Kidney epithelial cell (primary cell): ENCODE data around the gene TINCR. TPM values are rescaled to one million over a fixed set of nuclear protein-coding genes. Genes with fewer than 3 reads are reported as not detected.

Experiments used
- DNase-seq: peaks from one replicate; pipeline ENCODE4 v3.0.0-alpha.2; 2010; ENCODE audit warnings: low read depth
- H3K27me3 ChIP-seq: 2 replicates; pipeline ENCODE4 v1.6.0; 2011; ENCODE audit warnings: low read length; ENCODE audit not compliant: control insufficient read depth, insufficient read depth
- H3K36me3 ChIP-seq: 2 replicates; pipeline ENCODE4 v1.5.1; 2011; ENCODE audit warnings: low read length; ENCODE audit not compliant: control insufficient read depth, insufficient read depth
- H3K4me3 ChIP-seq: 2 replicates; pipeline ENCODE4 v1.5.1; 2011; ENCODE audit warnings: low read depth, mild to moderate bottlenecking, control low read depth, low read length
- total RNA-seq: library from RNA; depleted of rRNA; stranded (reverse); fragments of >200 nt; gene quantifications from 2 replicates; pipeline ENCODE4 v1.2.3, GENCODE V29; 2015
- TF ChIP-seq, protein P1 (sequence below): IDR thresholded peaks from 2 replicates; pipeline ENCODE4 v1.5.1; 2011; ENCODE audit warnings: mild to moderate bottlenecking, moderate library complexity, low read length, control low read depth, inconsistent platforms; ENCODE audit not compliant: insufficient read depth, poor library complexity, severe bottlenecking

Gene TINCR
- total RNA-seq, 1 donor from 2014 or later, result 1.0 TPM

DNA sequence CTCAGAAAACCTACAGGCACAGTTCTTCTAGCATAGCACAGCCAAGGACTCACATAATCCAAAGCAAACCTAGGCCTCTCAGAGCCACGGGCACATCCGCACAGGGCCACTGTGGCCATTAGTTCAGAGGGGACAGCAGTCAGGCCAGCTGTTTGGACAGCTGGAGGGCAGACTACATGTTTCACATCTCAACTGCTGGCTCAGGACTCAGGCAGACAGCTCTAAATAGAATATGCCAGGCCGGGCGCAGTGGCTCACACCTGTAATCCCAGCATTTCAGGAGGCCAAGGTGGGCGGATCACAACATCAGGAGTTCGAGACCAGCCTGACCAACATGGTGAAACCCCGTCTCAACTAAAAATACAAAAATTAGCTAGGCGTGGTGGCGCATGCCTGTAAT lies 28.0 kb upstream of the TINCR start:
- Histone ChIP-seq H3K27me3 (no peaks in the 10 kb centered on the region), H3K4me3 (no peak overlapping the region), H3K36me3 (peaks cover 6% of the 10 kb centered on the region)
- no peak for DNase-seq
- TF ChIP-seq, protein P1, sequence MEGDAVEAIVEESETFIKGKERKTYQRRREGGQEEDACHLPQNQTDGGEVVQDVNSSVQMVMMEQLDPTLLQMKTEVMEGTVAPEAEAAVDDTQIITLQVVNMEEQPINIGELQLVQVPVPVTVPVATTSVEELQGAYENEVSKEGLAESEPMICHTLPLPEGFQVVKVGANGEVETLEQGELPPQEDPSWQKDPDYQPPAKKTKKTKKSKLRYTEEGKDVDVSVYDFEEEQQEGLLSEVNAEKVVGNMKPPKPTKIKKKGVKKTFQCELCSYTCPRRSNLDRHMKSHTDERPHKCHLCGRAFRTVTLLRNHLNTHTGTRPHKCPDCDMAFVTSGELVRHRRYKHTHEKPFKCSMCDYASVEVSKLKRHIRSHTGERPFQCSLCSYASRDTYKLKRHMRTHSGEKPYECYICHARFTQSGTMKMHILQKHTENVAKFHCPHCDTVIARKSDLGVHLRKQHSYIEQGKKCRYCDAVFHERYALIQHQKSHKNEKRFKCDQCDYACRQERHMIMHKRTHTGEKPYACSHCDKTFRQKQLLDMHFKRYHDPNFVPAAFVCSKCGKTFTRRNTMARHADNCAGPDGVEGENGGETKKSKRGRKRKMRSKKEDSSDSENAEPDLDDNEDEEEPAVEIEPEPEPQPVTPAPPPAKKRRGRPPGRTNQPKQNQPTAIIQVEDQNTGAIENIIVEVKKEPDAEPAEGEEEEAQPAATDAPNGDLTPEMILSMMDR, result no peak

DNA sequence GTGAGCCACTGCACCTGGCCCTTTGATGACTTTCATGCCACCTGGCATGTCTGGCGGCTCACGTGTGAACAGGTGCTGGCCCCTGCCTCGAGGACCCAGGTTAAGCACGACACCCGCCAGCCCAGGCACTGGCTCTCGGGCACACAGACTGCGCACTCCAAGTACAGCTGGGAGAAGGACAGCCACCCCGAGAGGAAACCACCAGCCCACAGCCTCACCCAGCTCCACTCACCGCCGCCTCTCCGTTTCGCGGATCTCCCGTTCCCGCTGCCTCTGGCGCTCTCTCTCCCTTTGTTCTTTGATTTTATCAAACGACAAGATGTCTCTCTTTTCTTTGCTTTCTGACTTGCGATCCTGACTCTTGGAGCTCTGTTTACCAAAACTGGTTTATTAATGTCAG lies 27.4 kb upstream of the TINCR start:
- Histone ChIP-seq H3K4me3 (no peak overlapping the region), H3K36me3 (peaks cover 6% of the 10 kb centered on the region), H3K27me3 (no peaks in the 10 kb centered on the region)
- DNase-seq, result no peak
- TF ChIP-seq, protein P1, result no peak

DNA sequence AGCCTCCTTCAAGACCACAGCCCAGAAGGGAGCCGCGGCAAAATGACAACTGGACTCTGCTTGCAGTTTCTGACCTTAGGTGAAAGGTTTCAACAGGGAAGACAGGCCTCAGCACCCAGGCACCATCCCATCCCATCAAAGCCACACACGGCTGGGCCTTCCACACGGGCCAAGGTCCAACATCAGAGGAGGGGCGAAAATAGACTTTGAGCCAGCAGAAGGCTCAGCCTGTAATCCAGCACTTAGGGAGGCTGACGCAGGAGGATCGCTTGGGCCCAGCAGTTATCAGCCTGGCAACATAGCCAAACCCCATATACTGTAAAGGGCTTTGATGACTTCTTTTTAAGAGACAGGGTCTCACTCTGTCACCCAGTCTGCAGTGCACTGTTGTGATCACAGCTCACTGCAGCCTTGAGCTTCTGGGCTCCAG lies 26.8 kb upstream of the TINCR start:
- Histone ChIP-seq H3K27me3 (no peaks in the 10 kb centered on the region), H3K36me3 (peaks cover 4% of the 10 kb centered on the region), H3K4me3 (no peak overlapping the region)
- DNase-seq, result no peak
- TF ChIP-seq, protein P1, result no peak

DNA sequence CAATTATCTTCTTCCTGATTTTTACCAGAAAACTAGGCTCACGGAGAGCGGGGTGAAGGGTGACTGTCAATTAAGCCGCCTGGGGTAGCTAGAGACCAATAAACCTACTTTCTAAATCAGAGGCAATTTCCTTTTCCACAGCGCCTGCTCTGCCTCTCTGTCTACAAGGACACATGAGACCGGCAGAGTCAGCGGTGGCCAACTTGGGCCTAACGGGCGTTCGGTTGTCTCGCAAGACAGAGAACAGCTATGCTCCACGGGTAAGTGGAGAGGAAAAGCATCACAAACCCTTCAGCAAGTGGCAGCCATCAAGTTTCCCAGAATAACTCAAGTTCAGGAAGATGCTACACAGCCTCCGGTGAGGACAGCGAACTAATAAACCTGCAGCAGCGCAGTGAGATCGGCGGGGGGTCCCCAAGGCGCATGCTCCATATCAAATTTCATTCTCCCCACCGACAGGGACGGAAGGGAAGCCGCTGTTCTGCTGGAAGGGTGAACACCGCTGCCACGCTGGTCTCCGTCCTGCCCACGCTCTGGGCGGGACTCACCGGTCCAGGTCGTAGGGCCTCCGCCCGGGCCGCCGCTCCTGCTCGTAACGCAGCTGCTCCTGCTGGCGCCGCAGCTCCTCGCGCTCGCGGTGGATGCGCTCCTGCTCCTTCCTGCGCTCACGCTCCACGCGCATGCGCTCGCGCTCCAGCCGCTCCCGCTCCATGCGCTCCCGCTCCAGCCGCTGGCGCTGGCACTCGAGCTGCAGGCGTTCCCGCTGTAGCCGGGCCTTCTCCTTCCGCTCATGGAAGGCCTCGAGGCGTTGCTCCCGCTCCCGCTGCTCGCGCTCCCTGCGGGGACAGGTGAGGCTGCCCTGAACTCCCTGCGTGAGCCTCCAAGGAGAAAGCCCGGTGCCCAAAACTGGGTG lies 25.8 kb upstream of the TINCR start:
- no peak overlapping the region for H3K4me3 ChIP-seq
- no peak for DNase-seq
- H3K27me3 ChIP-seq, result no peaks in the 10 kb centered on the region
- TF ChIP-seq, protein P1, result no peak
- H3K36me3 ChIP-seq, result peaks cover 4% of the 10 kb centered on the region

DNA sequence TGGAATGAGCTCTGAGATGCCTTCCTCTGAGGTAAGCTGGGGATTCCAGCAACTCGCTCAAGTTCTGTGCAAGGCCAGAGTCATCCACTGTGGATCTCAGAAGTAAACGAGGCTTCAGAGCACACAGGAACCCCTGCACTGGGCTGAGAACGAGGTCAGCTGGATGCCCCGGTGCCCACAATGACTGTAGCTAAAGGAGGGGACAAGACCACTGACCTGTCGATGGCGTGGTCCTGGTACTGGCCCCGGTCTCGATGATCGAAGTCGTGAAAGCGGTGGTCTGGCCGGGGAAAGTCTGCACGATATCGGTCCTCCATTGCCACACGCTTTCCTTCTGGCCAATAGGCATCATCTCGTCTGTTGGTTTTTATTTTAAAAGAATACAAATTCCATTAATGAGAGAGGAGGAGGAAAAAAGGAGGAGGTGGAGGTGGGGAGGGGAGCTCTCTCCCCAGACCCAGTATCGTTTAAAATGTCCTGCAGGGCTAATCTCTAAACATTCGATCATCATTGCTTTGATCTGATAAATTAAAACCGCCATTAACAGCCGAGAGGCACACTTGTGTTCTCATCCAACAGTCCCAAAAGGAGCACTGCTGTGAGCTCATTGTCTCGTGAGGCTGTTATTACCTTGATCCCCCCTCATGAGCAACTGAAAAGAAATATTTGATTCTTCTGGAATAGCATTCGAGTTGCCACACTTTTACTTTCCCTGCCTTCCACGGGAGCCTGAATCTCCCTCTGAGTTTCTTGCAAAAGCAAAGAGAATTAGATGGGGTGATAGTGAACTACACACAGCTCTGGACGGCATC lies 25.0 kb upstream of the TINCR start:
- no peak for DNase-seq
- peaks cover 3% of the 10 kb centered on the region for H3K36me3 ChIP-seq
- no peak overlapping the region for H3K4me3 ChIP-seq
- TF ChIP-seq, protein P1, result no peak
- H3K27me3 ChIP-seq, result no peaks in the 10 kb centered on the region
